COLO668 (cell line): Measurements from ENCODE around the gene SUCNR1.
"Not testable (repeated sequence)": the region's sequence is repeated elsewhere in the genome, so short reads cannot be mapped to it uniquely, and the experiment has no call there.

Experiments used
- DNase-seq: peaks from one replicate; lab custom pipeline; 2025; ENCODE audit not compliant: unreplicated experiment; lab: John Stamatoyannopoulos, UW

SUCNR1 gene

DNA sequence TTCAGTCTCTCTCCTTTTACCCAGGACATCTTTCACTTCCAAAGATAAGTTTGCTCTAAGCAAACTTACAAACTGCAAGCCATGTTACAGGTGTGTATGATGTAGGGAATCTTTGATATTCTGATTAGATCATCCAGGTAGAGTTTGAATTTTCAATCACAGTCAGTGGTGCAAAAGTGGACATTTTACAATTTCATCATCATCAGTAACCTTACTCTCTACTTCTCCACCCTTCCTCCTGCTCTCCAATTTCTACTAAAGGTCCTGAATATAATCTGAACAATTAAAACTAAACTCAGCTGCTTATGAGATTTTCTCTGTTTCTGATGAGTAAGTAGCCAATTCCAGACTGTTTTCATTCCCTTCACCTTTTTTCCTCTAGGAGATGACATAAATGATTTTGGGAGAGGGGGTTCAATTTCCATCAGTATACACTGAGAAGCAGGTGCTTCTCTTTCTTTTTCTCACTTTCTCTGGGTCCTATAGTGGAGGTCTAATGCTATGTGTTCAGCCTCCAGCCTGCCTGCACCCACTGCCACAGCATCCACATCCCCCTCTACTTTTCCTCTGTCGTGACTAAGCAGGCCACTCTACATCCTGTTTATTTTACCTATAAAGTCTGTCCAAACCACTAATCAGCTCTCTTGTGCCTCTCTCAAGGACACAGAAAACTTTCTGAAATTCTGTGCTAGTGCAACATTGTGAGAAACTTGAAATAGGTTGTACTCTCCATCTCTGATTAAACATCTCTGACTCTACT lies 27.6 kb downstream of the SUCNR1 start:
- no peak for DNase-seq

DNA sequence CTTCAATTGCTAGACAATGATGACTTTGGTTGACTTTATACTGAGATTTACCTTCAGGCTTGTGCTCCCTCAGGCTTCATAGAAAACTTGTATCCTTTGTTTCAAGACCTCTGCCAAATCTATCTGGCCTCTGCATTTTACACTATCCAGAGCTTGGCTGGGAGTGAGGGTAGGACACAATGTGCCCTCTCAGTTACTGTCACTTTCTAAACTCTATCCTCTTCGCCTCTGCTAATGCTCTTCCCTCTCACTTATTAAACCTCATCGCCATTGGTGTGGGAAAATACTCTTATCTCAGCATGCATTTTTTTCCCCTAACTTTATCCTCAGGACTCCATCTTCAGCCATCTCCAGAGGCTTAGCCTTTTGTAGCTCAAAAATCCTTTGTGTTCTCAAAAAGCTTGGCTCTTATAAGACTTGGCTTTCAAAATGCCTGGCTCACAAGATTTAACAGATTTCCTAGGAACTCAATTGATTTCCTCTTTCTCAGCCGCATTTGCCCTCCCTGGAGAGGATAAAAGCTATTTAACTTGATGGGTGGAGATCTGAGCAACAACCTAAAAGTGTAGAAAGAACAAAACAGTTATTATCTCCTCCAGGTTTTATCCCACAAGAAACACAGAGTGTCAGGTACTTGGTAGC lies 28.3 kb downstream of the SUCNR1 start:
- no peak for DNase-seq

DNA sequence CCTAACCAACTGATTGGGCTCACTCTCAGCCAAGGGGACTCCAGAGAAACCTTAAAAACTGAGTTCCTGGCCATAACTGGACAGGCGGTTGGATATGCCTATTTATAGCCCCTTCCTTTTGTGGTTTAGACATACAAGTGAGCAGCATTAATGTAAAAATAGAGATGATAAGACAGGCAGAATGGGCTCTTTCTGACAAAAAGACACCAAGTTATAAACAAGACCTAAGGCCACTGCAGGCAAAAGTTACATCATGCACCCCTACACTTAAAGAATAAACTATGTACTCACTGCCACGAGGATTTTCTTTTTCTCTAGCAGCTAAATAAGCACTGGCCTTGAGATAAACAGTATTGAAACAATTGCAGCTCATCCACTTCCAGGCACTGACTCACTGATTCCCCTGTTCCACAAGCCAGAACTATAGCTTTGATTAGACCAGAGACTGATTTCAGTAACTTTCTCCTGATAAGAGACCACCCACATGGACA lies 30.1 kb downstream of the SUCNR1 start:
- no peak for DNase-seq

DNA sequence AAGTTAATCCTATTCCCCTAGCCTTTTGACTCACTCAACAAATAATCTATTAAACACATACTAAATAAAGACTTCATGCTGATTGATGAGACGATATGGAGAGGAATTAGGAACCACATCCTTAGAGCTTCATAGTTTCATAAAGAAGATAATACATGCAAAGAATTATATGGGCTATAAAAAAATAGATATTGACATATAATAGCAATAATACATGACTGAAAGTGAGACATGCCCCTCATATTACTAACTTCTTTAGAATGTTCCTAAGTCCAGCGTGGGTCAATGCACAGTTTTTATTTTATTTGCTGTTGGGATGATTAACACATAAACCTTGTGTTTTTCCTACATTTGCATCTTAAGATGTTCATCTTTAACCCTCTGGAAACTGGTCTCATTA lies 32.2 kb downstream of the SUCNR1 start:
- no peak for DNase-seq

DNA sequence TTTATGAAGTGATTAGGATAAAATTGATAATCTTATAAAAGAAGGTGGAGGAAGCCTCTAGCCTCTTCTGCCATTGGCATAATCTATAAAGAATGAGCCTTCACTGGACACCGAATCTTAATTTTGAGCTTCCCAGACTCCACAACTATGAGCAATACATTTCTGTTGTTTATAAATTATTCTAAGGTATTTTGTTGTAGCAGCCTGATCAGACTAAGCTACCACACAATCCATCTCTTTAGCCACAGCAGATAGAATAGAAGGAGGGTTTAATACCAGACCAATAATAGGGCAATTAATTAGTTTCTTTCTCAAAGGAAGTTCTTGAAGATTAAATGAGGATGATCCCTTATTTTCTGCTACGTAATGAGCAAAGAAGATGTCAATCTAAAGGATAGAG lies 33.3 kb downstream of the SUCNR1 start:
- DNase-seq = no peak

DNA sequence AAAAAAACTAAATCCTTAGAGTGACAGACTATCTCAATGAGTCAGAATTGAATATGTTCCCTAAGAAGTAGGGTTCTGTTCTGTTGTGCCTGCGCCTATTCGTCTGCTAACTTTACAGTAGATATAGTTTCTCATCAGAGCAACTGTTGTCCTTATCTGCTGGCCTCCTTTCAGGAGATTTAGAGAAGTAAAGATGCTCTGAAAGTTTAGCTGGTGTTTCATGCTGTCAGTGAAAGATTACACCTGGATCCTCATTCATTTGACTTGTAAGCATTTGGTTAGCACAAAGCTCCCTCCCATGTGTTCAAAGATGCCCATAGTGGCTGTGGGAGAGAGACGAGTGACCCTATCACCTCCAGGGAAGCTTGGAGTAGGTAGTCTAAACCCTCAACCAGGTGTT lies 35.0 kb downstream of the SUCNR1 start:
- no peak for DNase-seq

DNA sequence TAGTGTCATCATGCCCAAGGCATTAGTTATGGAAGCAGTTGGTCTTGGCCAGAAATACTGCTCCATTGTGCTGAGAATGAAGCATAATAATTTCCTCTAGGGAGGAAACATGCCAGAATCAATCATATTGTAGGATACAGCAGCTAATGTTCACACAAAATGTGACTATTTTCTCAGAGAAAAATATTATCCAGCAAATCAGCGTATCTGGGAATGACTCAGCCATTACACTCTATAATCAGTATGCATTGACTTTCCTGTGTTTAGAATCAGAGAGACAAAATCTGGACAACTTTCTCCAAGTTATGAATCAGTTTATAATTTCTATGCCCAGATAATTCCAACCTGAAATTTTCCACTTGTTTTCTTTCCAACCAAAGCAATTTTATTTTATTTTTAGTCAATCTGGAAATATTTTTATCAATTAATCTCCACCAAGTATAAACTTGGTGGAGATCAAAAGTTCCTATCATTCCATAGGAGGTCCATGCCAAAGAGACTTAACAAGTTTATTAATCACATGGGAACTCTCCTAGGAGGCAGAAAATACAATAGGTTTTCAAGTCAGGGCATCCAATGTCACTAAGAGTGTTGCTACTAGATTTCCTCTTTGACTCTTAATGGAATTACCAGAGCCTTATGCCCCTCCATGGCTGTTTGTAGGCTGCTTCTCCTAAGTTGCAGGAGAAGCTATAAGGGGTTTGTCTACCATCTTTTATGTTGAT lies 36.4 kb downstream of the SUCNR1 start:
- DNase-seq = no peak

DNA sequence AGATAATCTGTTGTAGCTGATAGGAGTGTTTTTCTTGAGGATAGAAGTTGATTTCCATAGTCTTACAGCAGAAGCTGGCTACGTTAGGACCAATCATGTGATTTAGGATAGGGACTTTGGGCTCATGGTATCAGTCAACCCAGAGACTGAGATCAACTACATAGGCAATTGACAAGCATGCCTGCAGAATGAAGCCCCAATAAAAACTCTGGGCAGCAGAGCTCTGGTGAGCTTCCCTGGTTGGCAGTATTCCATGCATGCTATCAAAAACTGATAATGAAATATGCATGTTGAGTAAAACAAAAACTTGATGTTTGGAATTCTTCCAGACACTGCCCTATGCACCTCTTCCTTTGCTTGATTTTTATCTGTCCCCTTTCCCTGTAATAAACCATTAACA lies 38.0 kb downstream of the SUCNR1 start:
- no peak for DNase-seq

DNA sequence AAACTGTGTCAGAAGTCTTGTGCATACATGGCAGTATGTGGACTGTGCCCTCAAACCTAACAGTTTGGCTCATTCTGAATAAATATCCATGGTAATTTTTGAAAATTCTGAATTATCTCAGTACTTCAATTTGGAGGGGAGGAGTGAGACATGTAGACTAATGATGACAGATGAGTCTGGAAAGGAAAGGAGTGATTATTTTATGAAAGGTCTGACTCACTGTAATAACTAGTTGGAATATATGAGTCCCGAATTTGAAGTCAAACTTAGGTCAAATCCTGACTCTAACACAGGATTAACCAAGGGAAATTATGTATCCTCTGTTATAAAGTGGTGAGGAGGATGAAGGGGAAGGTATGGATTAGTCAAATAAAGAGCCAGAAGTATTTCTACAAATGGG lies 38.6 kb downstream of the SUCNR1 start:
- no peak for DNase-seq

DNA sequence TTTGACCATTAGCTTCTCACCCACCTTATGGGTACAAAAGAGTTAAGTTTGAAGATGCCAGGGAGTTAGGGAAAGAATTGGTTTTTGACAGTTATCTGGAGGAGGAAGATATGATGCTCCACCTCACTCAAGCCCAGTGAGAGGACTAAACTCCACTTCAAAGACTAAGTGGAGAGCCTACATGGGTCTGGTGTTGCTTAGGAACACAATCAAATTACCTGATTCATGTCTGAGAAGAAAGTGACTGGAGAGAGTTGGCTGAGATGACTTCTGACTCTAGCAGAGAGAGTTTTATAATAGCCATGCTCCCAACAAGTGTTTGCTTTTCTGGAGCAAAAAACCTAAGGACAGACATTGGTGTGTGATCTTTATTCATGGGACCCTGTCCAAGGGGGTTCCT lies 43.3 kb downstream of the SUCNR1 start:
- DNase-seq = no peak

DNA sequence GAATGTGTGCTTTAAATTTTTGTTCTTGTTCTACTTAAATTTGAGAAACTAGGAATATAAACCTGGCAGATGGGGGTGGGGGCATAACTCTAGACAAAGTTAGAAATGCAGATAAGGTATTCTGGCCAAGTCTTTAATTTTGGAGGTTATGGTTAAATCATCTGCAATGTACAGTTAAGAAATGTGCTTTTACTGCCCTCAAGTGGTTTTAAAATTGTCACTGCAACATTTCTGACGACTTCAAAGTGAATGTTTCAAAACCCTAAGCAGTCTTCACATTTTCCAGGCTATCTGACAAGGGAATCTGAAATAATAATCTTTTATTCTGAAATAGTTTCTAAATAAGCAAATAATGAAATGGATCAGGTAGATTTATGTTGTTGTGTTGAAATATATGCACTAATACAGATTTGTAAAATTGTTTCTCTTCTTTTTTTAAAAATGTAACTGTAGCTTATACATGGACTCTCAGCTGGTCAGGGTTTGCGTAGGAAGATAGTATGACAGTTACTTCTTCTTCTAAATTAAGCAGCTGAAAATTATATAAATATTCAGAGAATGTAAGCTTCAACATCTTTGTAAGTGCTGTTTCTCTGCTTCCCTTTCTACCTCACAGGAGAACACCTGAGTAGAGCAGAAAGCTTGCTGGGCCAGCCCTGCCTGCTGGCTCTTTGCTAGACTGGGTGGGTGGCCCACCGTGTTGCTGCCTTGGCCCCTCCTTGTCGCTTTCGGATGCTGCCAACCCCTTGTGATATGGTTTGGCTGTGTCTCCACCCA lies 45.0 kb downstream of the SUCNR1 start:
- DNase-seq = no peak

DNA sequence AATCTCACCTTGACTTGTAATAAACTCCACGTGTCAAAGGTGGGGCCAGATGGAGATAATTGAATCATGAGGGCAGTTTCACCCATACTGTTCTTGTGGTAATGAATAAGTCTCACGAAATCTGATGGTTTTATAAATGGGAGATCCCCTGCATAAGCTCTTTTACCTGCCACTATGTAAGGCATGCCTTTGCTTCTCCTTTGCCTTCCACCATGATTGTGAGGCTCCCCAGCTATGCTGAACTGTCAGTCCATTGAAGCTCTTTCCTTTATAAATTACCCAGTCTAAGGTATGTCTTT lies 45.5 kb downstream of the SUCNR1 start:
- no peak for DNase-seq

DNA sequence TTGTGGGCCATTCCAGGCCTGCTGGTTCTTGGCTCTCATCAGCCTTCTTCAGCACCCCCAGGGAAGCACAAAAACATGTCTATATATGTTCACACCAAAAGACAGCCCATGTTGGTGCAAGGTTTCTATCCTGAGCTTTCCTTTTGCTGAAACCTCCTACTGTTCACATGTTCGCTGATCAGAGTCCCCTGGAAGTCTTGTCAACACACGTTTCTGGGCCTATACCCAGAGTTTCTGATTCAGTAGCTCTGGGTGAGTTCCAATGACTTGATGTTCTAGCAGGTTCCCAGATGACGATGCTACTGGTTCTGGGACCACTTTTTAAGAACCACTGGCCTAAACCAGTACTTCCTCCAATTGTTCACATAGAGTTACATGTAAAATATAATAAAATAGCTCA lies 46.0 kb downstream of the SUCNR1 start:
- DNase-seq = no peak

DNA sequence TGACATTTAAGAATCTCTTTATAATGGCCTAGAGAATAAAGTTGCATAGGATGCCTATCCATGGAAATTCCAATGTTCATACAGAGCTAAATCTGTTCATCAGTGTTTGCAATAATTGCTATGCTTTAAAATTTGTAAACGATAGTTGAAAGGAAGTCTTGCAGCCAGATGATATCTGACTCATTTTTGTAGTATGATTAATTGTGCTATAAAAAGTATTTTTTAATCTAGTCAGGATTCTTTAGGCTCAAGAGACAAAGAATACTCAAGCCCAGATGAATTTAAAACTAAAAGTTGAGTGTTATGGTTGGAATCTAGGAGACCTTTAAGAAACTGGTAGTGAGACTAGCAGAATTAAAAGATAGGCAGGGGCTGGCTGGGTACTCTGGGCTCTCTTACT lies 50.5 kb downstream of the SUCNR1 start:
- no peak for DNase-seq

DNA sequence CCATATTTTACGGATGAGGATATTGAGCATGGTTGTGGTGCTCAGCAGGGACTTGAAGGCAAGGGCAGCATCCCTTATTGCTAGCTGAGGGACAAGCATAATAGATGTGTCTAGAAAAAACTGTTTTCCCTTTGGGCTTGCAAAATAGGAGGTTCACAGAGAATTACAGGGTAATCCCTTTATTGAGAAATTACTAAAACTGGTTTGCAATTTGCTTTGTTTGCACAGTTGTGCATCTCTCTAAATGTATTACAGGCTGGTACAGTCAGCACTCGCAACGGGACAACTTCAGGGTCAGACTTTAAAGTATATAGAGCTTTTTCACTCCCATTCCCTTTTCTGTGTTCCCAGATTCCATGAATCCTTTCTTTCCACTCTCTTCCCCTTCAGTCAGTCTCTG lies 51.3 kb downstream of the SUCNR1 start:
- DNase-seq = no peak

DNA sequence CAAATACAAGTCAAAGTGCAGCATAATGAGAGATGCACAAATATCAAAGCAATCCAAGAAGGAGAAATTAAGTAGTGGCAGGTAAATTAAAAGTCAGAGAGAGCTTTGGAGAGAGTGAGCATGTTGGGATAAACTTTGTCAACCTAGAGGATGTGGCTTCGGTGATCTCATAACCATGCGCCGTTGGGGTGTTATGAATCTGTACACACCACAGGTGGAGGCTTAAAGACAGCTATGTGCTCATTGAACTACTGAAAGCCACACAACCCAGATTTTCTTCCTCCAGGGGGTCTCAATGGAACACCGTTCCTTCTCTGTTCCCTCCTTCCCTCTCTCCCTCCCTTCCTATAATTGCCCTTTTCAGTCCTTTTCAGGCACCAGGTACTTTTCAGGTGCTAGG lies 52.0 kb downstream of the SUCNR1 start:
- DNase-seq = no peak

DNA sequence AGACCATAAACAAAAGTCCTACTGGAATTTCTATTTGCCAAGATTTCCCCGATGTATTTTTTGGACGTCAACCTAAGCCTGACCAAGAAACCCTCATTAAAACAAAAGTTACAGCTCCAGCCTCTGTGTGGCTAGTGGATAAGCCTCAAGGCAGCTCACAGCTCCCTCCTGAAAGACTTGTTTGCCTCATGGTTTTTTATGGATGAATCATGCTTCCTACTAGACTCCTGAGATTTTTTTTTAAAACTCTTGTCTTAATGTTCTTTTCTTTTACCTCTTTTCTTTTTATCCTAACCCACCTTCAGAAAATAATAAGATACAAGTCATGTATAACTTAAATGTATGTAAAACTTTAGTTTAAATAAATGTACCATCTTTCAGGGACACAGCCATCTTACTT lies 52.4 kb downstream of the SUCNR1 start:
- no peak for DNase-seq

DNA sequence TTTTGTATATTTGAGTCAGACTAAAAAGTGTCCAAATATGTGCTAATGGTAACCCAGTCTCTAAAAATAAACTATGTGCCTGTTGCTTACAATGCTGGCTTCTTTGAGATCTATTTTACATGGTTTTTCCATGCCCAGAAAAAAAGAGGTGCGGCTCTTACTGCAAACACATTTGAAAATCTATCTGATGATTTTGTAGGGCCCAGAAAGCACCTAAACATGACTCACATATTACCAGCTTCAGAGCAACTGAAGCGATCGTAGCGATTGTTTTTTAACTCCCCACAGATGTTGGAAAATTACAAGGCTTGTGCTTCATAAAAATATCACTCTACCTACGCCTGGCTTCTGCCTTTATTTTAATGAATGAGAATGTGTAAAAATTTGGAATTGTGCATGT lies 53.5 kb downstream of the SUCNR1 start:
- DNase-seq = no peak

DNA sequence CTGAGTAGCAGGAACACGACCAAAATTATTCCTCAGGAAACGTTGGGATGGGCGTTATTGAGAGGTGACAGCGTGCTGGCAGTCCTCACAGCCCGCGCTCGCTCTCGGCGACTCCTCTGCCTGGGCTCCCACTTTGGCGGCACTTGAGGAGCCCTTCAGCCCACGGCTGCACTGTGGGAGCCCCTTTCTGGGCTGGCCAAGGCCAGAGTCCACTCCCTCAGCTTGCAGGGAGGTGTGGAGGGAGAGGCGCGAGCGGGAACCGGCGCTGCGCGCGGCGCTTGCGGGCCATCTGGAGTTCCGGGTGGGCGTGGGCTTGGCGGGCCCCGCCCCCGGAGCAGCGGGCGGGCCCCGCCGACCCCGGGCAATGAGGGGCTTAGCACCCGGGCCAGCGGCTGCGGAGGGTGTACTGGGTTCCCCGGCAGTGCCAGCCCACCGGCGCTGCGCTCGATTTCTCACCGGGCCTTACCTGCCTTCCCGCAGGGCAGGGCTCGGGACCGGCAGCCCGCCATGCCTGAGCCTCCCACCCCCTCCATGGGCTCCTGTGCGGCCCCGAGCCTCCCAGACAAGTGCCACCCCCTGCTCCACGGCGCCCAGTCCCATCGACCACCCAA lies 54.6 kb downstream of the SUCNR1 start:
- not testable (repeated sequence) for DNase-seq

DNA sequence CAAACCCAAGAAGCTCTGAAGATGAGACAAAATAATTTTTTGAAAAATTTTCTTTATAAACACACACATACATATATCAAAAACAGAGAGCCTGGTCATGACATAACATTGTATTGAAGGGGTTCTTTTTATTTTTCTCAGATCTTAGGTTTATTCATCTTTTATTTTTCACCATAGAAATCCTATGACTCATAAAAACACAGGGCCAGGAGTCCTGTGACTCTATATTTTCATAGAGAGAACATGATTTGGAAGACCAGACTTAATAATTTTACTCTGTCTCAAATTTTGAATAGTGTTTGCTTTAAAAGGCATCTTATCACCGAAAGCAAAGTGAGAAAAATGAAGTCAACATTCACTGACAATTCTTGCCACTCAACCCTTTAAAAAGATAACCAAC lies 57.7 kb downstream of the SUCNR1 start:
- no peak for DNase-seq

DNA sequence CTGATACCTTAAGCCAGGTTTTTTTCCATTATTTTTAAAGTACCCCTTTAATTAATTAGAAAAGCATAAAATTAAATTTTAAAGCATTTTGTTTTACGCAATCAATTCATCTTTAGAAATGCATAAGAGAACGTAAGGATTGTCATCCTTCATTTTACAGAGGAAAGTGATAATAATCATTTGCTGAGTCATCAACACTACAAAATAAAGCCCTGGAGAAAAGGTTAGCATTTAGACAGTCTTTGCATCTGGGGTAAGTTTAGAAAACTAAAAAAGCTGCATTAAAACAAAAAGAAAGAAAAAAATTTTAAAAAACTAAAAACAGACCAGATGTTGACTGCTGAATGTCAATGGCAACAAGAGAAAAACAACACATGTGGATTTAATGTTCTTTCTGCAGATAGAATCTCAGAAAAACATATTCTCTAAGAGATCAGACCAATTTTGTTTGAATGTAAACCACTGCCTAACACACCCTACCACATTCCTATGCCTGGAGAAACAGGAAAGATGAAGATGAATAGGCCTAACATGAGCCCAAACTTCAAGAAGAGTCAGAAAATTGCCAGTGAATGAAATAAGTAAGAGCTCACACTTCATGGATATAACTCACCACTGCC lies 59.9 kb downstream of the SUCNR1 start:
- no peak for DNase-seq
